GM20000 (cell line): Measurements from ENCODE around the gene RAB33A.

Experiments
- DNase-seq: peaks from one replicate; pipeline ENCODE4 v3.0.0; 2012; ENCODE audit warnings: low spot score
- CTCF ChIP-seq: IDR thresholded peaks from 2 replicates; pipeline ENCODE4 v1.5.1; 2012; ENCODE audit warnings: mild to moderate bottlenecking, control low read depth; ENCODE audit errors: extremely low read depth, missing control alignments

Gene RAB33A

DNA sequence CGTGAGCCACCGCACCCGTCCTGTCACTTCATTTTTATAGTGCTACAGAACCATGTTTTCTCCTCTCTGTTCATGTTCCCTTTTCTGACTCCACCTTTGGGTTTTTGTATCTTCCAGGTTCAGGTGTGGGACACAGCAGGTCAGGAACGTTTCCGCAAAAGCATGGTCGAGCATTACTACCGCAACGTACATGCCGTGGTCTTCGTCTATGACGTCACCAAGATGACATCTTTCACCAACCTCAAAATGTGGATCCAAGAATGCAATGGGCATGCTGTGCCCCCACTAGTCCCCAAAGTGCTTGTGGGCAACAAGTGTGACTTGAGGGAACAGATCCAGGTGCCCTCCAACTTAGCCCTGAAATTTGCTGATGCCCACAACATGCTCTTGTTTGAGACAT, 12.4 kb downstream of the RAB33A start:
- DNase-seq, result no peak
- no peak for TF ChIP-seq CTCF

DNA sequence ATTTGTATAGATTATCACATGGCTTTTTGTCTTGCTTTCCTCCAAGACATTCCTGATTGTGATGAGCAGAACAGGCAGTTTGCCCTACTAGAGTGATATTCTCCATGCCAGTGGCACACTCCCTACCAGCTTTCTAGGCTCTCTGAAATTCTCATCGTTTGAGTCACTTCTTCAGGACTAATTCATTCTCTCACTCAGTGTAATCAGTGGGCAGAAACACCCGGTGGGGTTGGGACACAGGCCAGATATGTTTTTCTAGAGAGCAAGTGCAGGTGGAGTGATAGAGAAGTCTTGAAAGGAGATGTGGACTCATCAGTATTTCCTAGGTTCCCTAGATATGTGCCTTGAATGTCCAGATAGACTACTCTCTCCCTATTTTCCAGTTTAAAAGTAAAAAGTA, 13.1 kb downstream of the RAB33A start:
- TF ChIP-seq CTCF, result no peak

DNA sequence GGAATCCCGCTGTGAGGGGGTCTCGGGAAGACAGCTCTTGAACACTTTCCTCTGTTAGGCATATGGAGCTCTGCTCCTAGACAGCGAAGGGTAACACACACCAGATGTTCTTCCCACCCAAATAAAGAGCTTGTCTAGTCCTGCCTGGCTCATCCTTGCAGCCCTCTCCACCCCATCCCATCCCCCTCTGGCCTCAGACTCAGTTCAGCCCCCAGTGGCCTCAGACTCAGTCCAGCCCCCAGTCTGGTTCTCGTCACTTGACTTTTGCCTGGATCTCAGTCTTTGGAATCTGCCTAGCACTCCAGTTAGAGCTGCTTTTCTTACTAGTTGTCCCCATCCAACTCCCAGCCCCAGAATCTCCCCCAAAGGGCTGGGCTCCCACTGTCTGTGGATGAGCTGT, 14.9 kb downstream of the RAB33A start:
- no peak for DNase-seq
- TF ChIP-seq CTCF, result no peak

More for the DNA sequence above, 13.1 kb downstream of the RAB33A start:
- no peak for DNase-seq

DNA sequence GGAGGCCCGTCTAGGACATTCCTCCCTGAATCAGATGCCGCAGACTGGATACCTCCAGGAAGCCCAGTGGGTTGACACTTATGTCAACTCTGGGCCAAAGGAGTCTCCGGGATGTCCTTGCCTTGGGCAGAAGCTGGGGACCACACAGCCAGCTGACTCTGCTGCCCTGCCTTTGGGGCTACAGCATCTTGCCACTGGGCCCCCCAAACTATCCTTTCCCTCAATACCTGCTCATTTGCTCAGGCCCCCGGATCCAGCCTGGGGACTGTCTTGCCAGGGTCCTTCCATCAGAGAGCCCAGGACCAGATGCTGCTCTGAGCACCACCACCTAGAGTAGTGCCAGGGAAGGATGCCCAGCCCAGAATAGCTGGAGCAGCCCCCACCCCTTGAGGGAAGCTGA, 19.0 kb downstream of the RAB33A start:
- TF ChIP-seq CTCF, result no peak
- DNase-seq, result no peak

GRCh38 chrX:130196466-130196865, 24.7 kb downstream of the RAB33A start:
- DNase-seq, result no peak

DNA sequence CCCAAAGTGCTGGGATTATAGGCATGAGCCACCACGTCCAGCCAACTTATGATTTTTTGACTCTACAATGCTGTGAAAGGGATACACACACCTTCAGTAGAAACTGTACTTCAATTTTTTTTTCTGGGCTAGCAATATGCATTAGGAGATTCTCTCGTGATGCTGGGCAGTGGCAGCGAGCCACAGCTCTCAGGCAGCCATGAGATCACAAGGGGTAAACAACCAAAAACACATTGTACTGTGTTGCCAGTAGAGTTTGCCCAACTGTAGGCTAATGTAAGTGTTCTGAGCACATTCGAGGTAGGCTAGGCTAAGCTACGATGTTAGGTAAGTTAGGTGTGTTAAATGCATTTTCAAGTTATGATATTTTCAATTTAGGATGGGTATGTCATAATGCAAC, 25.7 kb downstream of the RAB33A start:
- TF ChIP-seq CTCF, result no peak
- no peak for DNase-seq

More at GRCh38 chrX:130196466-130196865, 24.7 kb downstream of the RAB33A start:
- TF ChIP-seq CTCF, result no peak

GRCh38 chrX:130204647-130205046, 32.9 kb downstream of the RAB33A start:
- no peak for DNase-seq
- no peak for TF ChIP-seq CTCF
